Ureter (tissue), 1 donor: Measurements from ENCODE around the gene EPS8. TPM values are rescaled to one million over a fixed set of nuclear protein-coding genes. Genes with fewer than 3 reads are reported as not detected.

ENCODE experiments used
- DNase-seq: peaks from one replicate; pipeline ENCODE4 v3.0.0-alpha.2; 2020; ENCODE audit warnings: low spot score
- total RNA-seq: library from RNA; stranded (reverse); gene quantifications from one replicate; pipeline ENCODE4 v1.2.4, GENCODE V29; 2023
- donor health status: DM: yes; HTN: yes; CAD: no.

The EPS8 gene
- 155 TPM for total RNA-seq

- peak; percentile 95 for DNase-seq
These were observed at the start of gene EPS8 for GRCh38 chr12:15789220-15790171. Gene EPS8 (minus strand): TSS chr12:15789388. CDS start chr12:15682951, 106,437 bp downstream.

- no peak for DNase-seq
These were observed 48.1 kb upstream of the EPS8 start for GRCh38 chr12:15837141-15837790.

- no peak for DNase-seq
These were observed 45.4 kb upstream of the EPS8 start for GRCh38 chr12:15834575-15834974.

- no peak for DNase-seq
These were observed 42.3 kb upstream of the EPS8 start for GRCh38 chr12:15831315-15831978.

- no peak for DNase-seq
These were observed 41.4 kb upstream of the EPS8 start for GRCh38 chr12:15830538-15830937.

GRCh38 chr12:15829949-15830348, 40.8 kb upstream of the EPS8 start:
- DNase-seq, result no peak

- no peak for DNase-seq
These were observed 40.1 kb upstream of the EPS8 start for GRCh38 chr12:15829255-15829654.

- no peak for DNase-seq
These were observed 37.9 kb upstream of the EPS8 start for GRCh38 chr12:15827136-15827535.

GRCh38 chr12:15824516-15824915, 35.3 kb upstream of the EPS8 start:
- no peak for DNase-seq

- no peak for DNase-seq
These were observed 34.4 kb upstream of the EPS8 start for GRCh38 chr12:15823360-15824128.

GRCh38 chr12:15819644-15820437, 30.7 kb upstream of the EPS8 start:
- no peak for DNase-seq

GRCh38 chr12:15818418-15818817, 29.2 kb upstream of the EPS8 start:
- DNase-seq, result no peak

- DNase-seq, result no peak
These were observed 26.5 kb upstream of the EPS8 start for GRCh38 chr12:15815730-15816129.

- no peak for DNase-seq
These were observed 22.3 kb upstream of the EPS8 start for GRCh38 chr12:15811214-15812127.

GRCh38 chr12:15808652-15809051, 19.5 kb upstream of the EPS8 start:
- no peak for DNase-seq

GRCh38 chr12:15808250-15808649, 19.1 kb upstream of the EPS8 start:
- no peak for DNase-seq

GRCh38 chr12:15806826-15807225, 17.6 kb upstream of the EPS8 start:
- no peak for DNase-seq

GRCh38 chr12:15801770-15802744, 12.9 kb upstream of the EPS8 start:
- no peak for DNase-seq

GRCh38 chr12:15800278-15800677, 11.1 kb upstream of the EPS8 start:
- DNase-seq, result no peak
